22Rv1 (cell line): ENCODE data around the gene TYMP.

Experiments used
- CTCF ChIP-seq: fragments of 450-650 bp; IDR thresholded peaks from 2 replicates; pipeline ENCODE4 v1.5.1; 2017; ENCODE audit warnings: mild to moderate bottlenecking
- ZFX ChIP-seq: fragments of 450-650 bp; IDR thresholded peaks from 2 replicates; pipeline ENCODE4 v1.6.1; 2017; ENCODE audit warnings: antibody characterized with exemption, borderline replicate concordance

- no peak for TF ChIP-seq CTCF
- no peak for TF ChIP-seq ZFX
These were observed 40.2 kb downstream of the TYMP start for GRCh38 chr22:50489363-50490243.
